BLaER1 treated with 17β-estradiol and CSF1 and Interleukin-3, amounts not matched to agents 10 nM and 100 nM (cell line): ENCODE measurements around the gene SNURF.
"Not testable (repeated sequence)": the region's sequence is repeated elsewhere in the genome, so short reads cannot be mapped to it uniquely, and the experiment has no call there.

ENCODE experiments used
- H3K27ac ChIP-seq, 11 experiments: shearing (Covaris generic); formaldehyde crosslinking; 2 replicates each; pipeline ENCODE4 v1.8.1; 2022
- H3K27me3 ChIP-seq, 11 experiments: shearing (Covaris generic); formaldehyde crosslinking; 2 replicates each; pipeline ENCODE4 v1.8.1; 2022
- H3K36me3 ChIP-seq, 11 experiments: shearing (Covaris generic); formaldehyde crosslinking; 2 replicates each; pipeline ENCODE4 v1.8.1; 2022
- H3K4me1 ChIP-seq, 10 experiments: shearing (Covaris generic); formaldehyde crosslinking; 2 replicates each; pipeline ENCODE4 v1.8.1; 2022
- H3K4me2 ChIP-seq, 11 experiments: shearing (Covaris generic); formaldehyde crosslinking; 2 replicates each; pipeline ENCODE4 v1.8.1; 2022
- H3K4me3 ChIP-seq, 10 experiments: shearing (Covaris generic); formaldehyde crosslinking; 2 replicates each; pipeline ENCODE4 v1.8.1; 2022
- H3K9ac ChIP-seq, 11 experiments: shearing (Covaris generic); formaldehyde crosslinking; 2 replicates each; pipeline ENCODE4 v1.8.1; 2022
- H3K9me3 ChIP-seq, 11 experiments: shearing (Covaris generic); formaldehyde crosslinking; replicated peaks in 1 of 11; 2 replicates each; pipeline ENCODE4 v1.8.1; 2022
- H4K20me1 ChIP-seq, 11 experiments: shearing (Covaris generic); formaldehyde crosslinking; 2 replicates each; pipeline ENCODE4 v1.8.1; 2022
- Cebpa-rat ChIP-seq, 11 experiments: shearing (Covaris generic); IDR thresholded peaks; 2 replicates each; pipeline ENCODE4 v1.8.1; 2022

SNURF gene

GRCh38 chr15:24957691-24958090 is 2.9 kb downstream of the SNURF start:
- no peaks in the 10 kb centered on the region for H3K27me3 ChIP-seq
- peak overlapping the region in 10 of 11 experiments; percentile 26 to 84 (median 61); a peak in 14 of 22 replicates for H3K4me2 ChIP-seq
- TF ChIP-seq Cebpa-rat (IDR thresholded peaks at IDR 0.05): no peak
- peaks cover 17 to 30% (median 26%) of the 10 kb centered on the region in 10 experiments for H3K4me1 ChIP-seq
- H3K36me3 ChIP-seq: peaks cover 8 to 41% (median 26%) of the 10 kb centered on the region in 11 experiments; a peak in 19 of 22 replicates
- peak overlapping the region in 6 of 11 experiments; percentile 7 to 79 (median 15); a peak in 6 of 22 replicates for H3K27ac ChIP-seq
- no peak overlapping the region for H3K9ac ChIP-seq
- peaks cover 47 to 75% (median 67%) of the 10 kb centered on the region in 11 experiments for H3K9me3 ChIP-seq
- peak overlapping the region in 3 of 10 experiments; percentile 7 to 71 (median 31); a peak in 2 of 20 replicates for H3K4me3 ChIP-seq
- peaks cover 0 to 14% (median 0%) of the 10 kb centered on the region in 11 experiments; a peak in 3 of 22 replicates for H4K20me1 ChIP-seq

DNA sequence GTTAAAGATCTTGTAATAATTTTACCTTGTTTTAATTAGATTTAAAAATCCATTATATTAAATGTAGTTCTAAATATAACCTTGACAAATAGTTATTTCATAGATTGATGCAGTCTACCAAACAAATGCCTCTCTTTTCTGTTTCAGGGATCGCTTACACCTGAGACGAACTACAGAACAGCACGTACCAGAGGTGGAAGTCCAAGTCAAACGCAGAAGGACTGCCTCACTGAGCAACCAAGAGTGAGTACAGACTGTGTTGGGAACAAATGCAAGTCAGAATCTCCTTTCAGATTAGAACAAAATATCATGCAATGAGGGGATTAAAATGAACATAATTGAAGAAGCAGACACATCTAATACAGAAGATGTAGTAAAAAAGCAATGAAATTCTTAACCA is 7.2 kb downstream of the SNURF start:
- TF ChIP-seq Cebpa-rat (IDR thresholded peaks at IDR 0.05): no peak
- Histone ChIP-seq H3K9ac (no peak overlapping the region), H3K27ac (no peak overlapping the region), H3K4me3 (no peak overlapping the region), H4K20me1 (peaks cover 0 to 15% (median 0%) of the 10 kb centered on the region in 11 experiments; a peak in 3 of 22 replicates), H3K9me3 (peaks cover 58 to 89% (median 72%) of the 10 kb centered on the region in 11 experiments), H3K4me2 (no peak overlapping the region), H3K36me3 (peaks cover 50 to 84% (median 66%) of the 10 kb centered on the region in 11 experiments), H3K4me1 (peaks cover 17 to 28% (median 23%) of the 10 kb centered on the region in 10 experiments), H3K27me3 (no peaks in the 10 kb centered on the region)

- Histone ChIP-seq H3K27ac (no peak overlapping the region), H3K36me3 (peaks cover 59 to 93% (median 75%) of the 10 kb centered on the region in 11 experiments), H3K9ac (no peak overlapping the region), H3K4me2 (no peak overlapping the region), H3K27me3 (no peaks in the 10 kb centered on the region), H4K20me1 (peaks cover 0 to 7% (median 0%) of the 10 kb centered on the region in 11 experiments; a peak in 3 of 22 replicates), H3K9me3 (peaks cover 56 to 89% (median 73%) of the 10 kb centered on the region in 11 experiments), H3K4me1 (peaks cover 11 to 20% (median 15%) of the 10 kb centered on the region in 10 experiments), H3K4me3 (no peak overlapping the region)
- no peak for TF ChIP-seq Cebpa-rat (IDR thresholded peaks at IDR 0.05)
Measured at GRCh38 chr15:24962880-24963279, 8.1 kb downstream of the SNURF start.

GRCh38 chr15:24966364-24967103 is 11.7 kb downstream of the SNURF start:
- no peaks in the 10 kb centered on the region for H3K4me1 ChIP-seq
- H4K20me1 ChIP-seq: peaks cover 0 to 7% (median 0%) of the 10 kb centered on the region in 11 experiments; a peak in 1 of 22 replicates
- TF ChIP-seq Cebpa-rat (IDR thresholded peaks at IDR 0.05): no peak
- no peak overlapping the region for H3K4me2 ChIP-seq
- H3K9ac ChIP-seq: no peak overlapping the region
- H3K27me3 ChIP-seq: no peaks in the 10 kb centered on the region
- peaks cover 78 to 99% (median 92%) of the 10 kb centered on the region in 11 experiments for H3K36me3 ChIP-seq
- H3K27ac ChIP-seq: no peak overlapping the region
- peaks cover 36 to 69% (median 60%) of the 10 kb centered on the region in 11 experiments for H3K9me3 ChIP-seq
- no peak overlapping the region for H3K4me3 ChIP-seq

- H3K36me3 ChIP-seq: peaks cover 74 to 99% (median 94%) of the 10 kb centered on the region in 11 experiments
- H3K4me2 ChIP-seq: no peak overlapping the region
- H3K27ac ChIP-seq: no peak overlapping the region
- H3K9ac ChIP-seq: no peak overlapping the region
- H3K9me3 ChIP-seq: peaks cover 27 to 64% (median 52%) of the 10 kb centered on the region in 11 experiments
- no peaks in the 10 kb centered on the region; a peak in 1 of 22 replicates for H4K20me1 ChIP-seq
- H3K27me3 ChIP-seq: no peaks in the 10 kb centered on the region
- no peak for TF ChIP-seq Cebpa-rat (IDR thresholded peaks at IDR 0.05)
- H3K4me3 ChIP-seq: no peak overlapping the region
- no peaks in the 10 kb centered on the region for H3K4me1 ChIP-seq
Measured at GRCh38 chr15:24971052-24971451, 16.3 kb downstream of the SNURF start.

DNA sequence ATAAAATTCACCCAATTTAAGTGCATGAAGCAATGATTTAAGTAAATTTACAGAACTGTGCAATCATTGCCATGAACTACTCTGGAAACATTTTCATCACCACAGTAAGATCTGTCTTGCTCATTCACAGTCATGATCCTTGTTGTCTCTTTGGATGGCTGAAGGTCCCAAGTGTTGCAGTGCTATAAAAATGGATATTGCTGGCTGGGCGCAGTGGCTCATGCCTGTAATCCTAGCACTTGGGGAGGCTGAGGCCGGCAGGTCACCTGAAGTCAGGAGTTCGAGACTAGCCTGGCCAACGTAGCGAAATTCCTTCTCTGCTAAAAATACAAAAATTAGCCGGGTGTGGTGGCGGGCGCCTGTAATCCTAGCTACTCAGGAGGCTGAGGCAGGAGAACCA is 17.0 kb downstream of the SNURF start:
- Histone ChIP-seq H3K4me2 (no peak overlapping the region), H3K27me3 (no peaks in the 10 kb centered on the region), H3K36me3 (peaks cover 74 to 99% (median 94%) of the 10 kb centered on the region in 11 experiments), H3K4me3 (no peak overlapping the region), H3K27ac (no peak overlapping the region), H3K9me3 (peaks cover 19 to 64% (median 46%) of the 10 kb centered on the region in 11 experiments), H3K4me1 (no peaks in the 10 kb centered on the region), H3K9ac (no peak overlapping the region), H4K20me1 (no peaks in the 10 kb centered on the region; a peak in 1 of 22 replicates)
- TF ChIP-seq Cebpa-rat (IDR thresholded peaks at IDR 0.05): no peak

DNA sequence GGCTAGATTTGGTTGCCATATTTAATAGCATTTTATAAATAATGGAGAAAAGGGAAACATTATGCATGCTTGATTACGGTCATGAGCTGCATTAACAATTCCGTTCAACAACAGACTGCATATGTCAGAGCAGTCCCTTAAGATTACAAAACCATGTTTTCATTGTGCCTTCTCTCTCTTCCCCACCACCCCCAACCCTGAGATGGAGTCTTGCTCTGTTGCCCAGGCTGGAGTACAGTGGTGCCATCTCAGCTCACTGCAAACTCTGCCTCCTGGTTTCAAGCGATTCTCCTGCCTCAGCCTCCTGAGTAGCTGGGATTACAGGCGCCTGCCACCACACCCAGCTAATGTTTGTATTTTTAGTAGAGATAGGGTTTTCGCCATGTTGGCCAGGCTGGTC is 17.9 kb downstream of the SNURF start:
- H3K4me1 ChIP-seq, H3K27me3 ChIP-seq, H4K20me1 ChIP-seq, H3K9ac ChIP-seq, H3K4me3 ChIP-seq, H3K27ac ChIP-seq, H3K4me2 ChIP-seq: not testable (repeated sequence)
- Histone ChIP-seq H3K36me3 (peaks cover 74 to 99% (median 94%) of the 10 kb centered on the region in 11 experiments), H3K9me3 (peaks cover 14 to 65% (median 45%) of the 10 kb centered on the region in 11 experiments; a peak in 20 of 22 replicates)

DNA sequence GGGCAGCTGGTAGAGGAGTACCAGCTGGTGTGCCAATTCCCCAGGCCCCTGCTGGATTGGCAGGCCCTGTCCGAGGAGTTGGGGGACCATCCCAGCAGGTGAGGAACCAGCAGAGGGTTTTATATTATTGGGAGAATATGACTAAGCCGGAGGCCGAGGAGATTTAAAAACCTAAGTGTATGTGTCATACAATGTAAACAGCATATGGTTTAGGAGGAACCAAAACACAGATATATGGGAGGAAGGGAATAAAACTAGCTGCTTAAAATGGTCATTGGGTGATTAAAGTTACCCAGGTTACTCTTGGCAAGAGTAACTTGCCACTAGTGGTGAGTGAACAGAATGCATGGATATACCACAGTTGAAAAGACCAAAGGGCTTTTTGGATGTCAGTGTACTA is 22.1 kb downstream of the SNURF start:
- Histone ChIP-seq H3K9me3 (peaks cover 26 to 82% (median 50%) of the 10 kb centered on the region in 11 experiments; a peak in 20 of 22 replicates), H3K36me3 (peaks cover 90 to 100% (median 97%) of the 10 kb centered on the region in 11 experiments), H3K4me1 (no peaks in the 10 kb centered on the region), H3K4me3 (no peak overlapping the region), H3K4me2 (no peak overlapping the region), H3K9ac (no peak overlapping the region), H4K20me1 (no peaks in the 10 kb centered on the region), H3K27ac (no peak overlapping the region), H3K27me3 (no peaks in the 10 kb centered on the region)
- TF ChIP-seq Cebpa-rat (IDR thresholded peaks at IDR 0.05): no peak

- H3K4me3 ChIP-seq: no peak overlapping the region
- no peaks in the 10 kb centered on the region for H3K4me1 ChIP-seq
- no peaks in the 10 kb centered on the region for H3K27me3 ChIP-seq
- peaks cover 96 to 100% (median 99%) of the 10 kb centered on the region in 11 experiments for H3K36me3 ChIP-seq
- H3K9ac ChIP-seq: no peak overlapping the region
- peaks cover 30 to 86% (median 54%) of the 10 kb centered on the region in 11 experiments; a peak in 20 of 22 replicates for H3K9me3 ChIP-seq
- no peaks in the 10 kb centered on the region for H4K20me1 ChIP-seq
- H3K27ac ChIP-seq: no peak overlapping the region
- TF ChIP-seq Cebpa-rat (IDR thresholded peaks at IDR 0.05): no peak
- no peak overlapping the region for H3K4me2 ChIP-seq
Measured at GRCh38 chr15:24977686-24978085, 22.9 kb downstream of the SNURF start.
